ENCODE results near the gene GP1BA. TPM values are rescaled to one million over a fixed set of nuclear protein-coding genes. Genes with fewer than 3 reads are reported as not detected.

The GP1BA gene
- total and polyA plus RNA-seq, 10 of the 15 experiments (the other 5 are each of a cell fraction or from before 2014, with no cell fraction given) = 0.04 to 0.67 (median 0.28) TPM; not detected in 1

DNA sequence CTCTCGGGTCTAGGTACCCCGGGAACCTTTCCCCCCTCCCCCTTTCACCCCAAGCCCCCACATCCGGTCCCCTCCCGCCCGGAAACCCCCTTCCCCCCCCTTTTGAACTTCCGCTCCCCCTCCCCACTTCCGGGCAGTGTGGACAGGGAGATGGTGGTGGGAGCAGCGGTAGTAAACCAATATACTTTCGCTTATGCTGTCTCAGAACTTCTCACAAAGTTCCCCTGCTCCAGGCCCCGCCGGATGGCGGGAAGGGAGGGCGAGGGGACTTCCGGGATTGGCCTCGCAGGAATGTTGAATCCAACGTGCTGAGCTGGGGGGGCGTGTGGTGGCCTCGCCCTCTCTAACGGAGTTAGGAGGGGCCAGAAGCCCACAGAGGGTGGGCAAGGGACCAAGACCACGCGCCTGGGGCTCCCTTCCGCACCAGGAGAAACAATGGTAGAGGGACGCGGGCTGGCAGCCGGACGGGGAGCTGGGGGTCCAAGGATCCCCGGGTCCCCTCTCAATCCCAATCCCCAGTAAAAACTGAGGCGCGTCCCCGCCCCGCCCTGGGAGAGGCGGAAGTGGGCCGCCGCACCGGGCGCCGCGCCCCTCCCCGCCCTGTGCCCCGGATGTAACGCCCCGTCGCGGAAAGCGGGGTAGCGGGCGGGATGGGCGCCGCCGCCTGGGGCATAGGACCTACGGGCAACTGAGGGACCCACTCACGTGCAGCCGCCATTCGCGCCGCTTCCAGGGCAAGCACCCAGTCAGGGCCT is 15.5 kb downstream of the GP1BA start (continued):
- TF ChIP-seq CEBPB (IDR thresholded peaks at IDR 0.05; ENCODE audit: borderline replicate concordance in 1 of 2, low read depth in 2 of 2, low read length in 2 of 2) (no peak), ZZZ3 (IDR thresholded peaks at IDR 0.05; ENCODE audit: control insufficient read depth, insufficient read length, low read depth) (no peak), POLR2A (IDR thresholded peaks at IDR 0.05; ENCODE audit: low read depth, low read length) (peak; percentile 78), SPI1 (IDR thresholded peaks at IDR 0.05; ENCODE audit: borderline replicate concordance, insufficient read depth, low read depth, low read length) (peak; percentile 46), HDAC2 (IDR thresholded peaks at IDR 0.05) (no peak), NR2C2 (IDR thresholded peaks at IDR 0.05; ENCODE audit: borderline replicate concordance, control insufficient read depth, insufficient read length, low read depth) (no peak), WRNIP1 (IDR thresholded peaks at IDR 0.05; ENCODE audit: borderline replicate concordance, low read depth, low read length) (no peak), NFIC (IDR thresholded peaks at IDR 0.05; ENCODE audit: low read depth, low read length) (no peak), ZNF274 (IDR thresholded peaks at IDR 0.05; ENCODE audit: insufficient read depth, insufficient read length) (no peak), ESRRA (IDR thresholded peaks at IDR 0.05; ENCODE audit: low read length) (no peak), JUND (IDR thresholded peaks at IDR 0.05; ENCODE audit: low read depth, low read length) (no peak), CBX5 (IDR thresholded peaks at IDR 0.05; ENCODE audit: low read depth) (no peak), SMAD1 (IDR thresholded peaks at IDR 0.05; ENCODE audit: low read depth, partially characterized antibody) (no peak), TBL1XR1 (IDR thresholded peaks at IDR 0.05; ENCODE audit: low read depth, low read length) (no peak; the same call in 1 of the 2 replicates), CBFB (IDR thresholded peaks at IDR 0.05; ENCODE audit: low read depth) (peak; percentile 51; the same call in 1 of the 2 replicates), HDGF (IDR thresholded peaks at IDR 0.05) (no peak; the same call in 1 of the 2 replicates)
- TF ChIP-seq, protein P1, sequence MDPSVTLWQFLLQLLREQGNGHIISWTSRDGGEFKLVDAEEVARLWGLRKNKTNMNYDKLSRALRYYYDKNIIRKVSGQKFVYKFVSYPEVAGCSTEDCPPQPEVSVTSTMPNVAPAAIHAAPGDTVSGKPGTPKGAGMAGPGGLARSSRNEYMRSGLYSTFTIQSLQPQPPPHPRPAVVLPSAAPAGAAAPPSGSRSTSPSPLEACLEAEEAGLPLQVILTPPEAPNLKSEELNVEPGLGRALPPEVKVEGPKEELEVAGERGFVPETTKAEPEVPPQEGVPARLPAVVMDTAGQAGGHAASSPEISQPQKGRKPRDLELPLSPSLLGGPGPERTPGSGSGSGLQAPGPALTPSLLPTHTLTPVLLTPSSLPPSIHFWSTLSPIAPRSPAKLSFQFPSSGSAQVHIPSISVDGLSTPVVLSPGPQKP (IDR thresholded peaks at IDR 0.05; ENCODE audit: low read depth, low read length) = peak; percentile 29; the same call in 1 of the 2 replicates
- TF ChIP-seq, protein P2, sequence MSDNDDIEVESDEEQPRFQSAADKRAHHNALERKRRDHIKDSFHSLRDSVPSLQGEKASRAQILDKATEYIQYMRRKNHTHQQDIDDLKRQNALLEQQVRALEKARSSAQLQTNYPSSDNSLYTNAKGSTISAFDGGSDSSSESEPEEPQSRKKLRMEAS (IDR thresholded peaks at IDR 0.05; ENCODE audit: low read depth, low read length) = 0 out of 2 replicates have a peak, but pooled peaks have one; percentile 26
- TF ChIP-seq, protein P3, sequence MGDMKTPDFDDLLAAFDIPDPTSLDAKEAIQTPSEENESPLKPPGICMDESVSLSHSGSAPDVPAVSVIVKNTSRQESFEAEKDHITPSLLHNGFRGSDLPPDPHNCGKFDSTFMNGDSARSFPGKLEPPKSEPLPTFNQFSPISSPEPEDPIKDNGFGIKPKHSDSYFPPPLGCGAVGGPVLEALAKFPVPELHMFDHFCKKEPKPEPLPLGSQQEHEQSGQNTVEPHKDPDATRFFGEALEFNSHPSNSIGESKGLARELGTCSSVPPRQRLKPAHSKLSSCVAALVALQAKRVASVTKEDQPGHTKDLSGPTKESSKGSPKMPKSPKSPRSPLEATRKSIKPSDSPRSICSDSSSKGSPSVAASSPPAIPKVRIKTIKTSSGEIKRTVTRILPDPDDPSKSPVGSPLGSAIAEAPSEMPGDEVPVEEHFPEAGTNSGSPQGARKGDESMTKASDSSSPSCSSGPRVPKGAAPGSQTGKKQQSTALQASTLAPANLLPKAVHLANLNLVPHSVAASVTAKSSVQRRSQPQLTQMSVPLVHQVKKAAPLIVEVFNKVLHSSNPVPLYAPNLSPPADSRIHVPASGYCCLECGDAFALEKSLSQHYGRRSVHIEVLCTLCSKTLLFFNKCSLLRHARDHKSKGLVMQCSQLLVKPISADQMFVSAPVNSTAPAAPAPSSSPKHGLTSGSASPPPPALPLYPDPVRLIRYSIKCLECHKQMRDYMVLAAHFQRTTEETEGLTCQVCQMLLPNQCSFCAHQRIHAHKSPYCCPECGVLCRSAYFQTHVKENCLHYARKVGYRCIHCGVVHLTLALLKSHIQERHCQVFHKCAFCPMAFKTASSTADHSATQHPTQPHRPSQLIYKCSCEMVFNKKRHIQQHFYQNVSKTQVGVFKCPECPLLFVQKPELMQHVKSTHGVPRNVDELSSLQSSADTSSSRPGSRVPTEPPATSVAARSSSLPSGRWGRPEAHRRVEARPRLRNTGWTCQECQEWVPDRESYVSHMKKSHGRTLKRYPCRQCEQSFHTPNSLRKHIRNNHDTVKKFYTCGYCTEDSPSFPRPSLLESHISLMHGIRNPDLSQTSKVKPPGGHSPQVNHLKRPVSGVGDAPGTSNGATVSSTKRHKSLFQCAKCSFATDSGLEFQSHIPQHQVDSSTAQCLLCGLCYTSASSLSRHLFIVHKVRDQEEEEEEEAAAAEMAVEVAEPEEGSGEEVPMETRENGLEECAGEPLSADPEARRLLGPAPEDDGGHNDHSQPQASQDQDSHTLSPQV (IDR thresholded peaks at IDR 0.05) = no peak
- TF ChIP-seq, protein P4, sequence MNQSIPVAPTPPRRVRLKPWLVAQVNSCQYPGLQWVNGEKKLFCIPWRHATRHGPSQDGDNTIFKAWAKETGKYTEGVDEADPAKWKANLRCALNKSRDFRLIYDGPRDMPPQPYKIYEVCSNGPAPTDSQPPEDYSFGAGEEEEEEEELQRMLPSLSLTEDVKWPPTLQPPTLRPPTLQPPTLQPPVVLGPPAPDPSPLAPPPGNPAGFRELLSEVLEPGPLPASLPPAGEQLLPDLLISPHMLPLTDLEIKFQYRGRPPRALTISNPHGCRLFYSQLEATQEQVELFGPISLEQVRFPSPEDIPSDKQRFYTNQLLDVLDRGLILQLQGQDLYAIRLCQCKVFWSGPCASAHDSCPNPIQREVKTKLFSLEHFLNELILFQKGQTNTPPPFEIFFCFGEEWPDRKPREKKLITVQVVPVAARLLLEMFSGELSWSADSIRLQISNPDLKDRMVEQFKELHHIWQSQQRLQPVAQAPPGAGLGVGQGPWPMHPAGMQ (IDR thresholded peaks at IDR 0.05; ENCODE audit: borderline replicate concordance) = no peak
- TF ChIP-seq, protein P5, sequence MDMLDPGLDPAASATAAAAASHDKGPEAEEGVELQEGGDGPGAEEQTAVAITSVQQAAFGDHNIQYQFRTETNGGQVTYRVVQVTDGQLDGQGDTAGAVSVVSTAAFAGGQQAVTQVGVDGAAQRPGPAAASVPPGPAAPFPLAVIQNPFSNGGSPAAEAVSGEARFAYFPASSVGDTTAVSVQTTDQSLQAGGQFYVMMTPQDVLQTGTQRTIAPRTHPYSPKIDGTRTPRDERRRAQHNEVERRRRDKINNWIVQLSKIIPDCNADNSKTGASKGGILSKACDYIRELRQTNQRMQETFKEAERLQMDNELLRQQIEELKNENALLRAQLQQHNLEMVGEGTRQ (IDR thresholded peaks at IDR 0.05; ENCODE audit: borderline replicate concordance, low read depth, low read length) = no peak
